GM23248 (cell line): ENCODE results near the gene IGFBP6.

Source experiments
- EZH2 ChIP-seq: fragments of 200-600 bp; sonication (generic); IDR thresholded peaks from 2 replicates; pipeline ENCODE4 v1.6.1; 2018; ENCODE audit warnings: antibody characterized with exemption, mild to moderate bottlenecking; ENCODE audit not compliant: insufficient read depth, poor library complexity, severe bottlenecking
- EZH2phosphoT487 ChIP-seq: fragments of 200-600 bp; sonication (generic); IDR thresholded peaks from 2 replicates; pipeline ENCODE4 v1.6.1; 2018; ENCODE audit warnings: antibody characterized with exemption, moderate library complexity, mild to moderate bottlenecking, low read depth; ENCODE audit not compliant: insufficient read depth

GRCh38 chr12:53115891-53116648, 18.6 kb downstream of the IGFBP6 start:
- TF ChIP-seq EZH2 (no peak), EZH2phosphoT487 (no peak)
